GM23338 (cell line): Measurements from ENCODE around the gene CFAP92. TPM values are rescaled to one million over a fixed set of nuclear protein-coding genes. Genes with fewer than 3 reads are reported as not detected.

Experiments used
- ATAC-seq: fragments of 200-7000 bp; cut with Tn5 transposase; 3 replicates; pipeline ENCODE4 v1.9.1; 2020
- DNase-seq: peaks from one replicate; pipeline ENCODE4 v3.0.0-alpha.2; 2015; ENCODE audit warnings: low spot score
- H2AFZ ChIP-seq: fragments of 200-600 bp; sonication (generic); 2 replicates; pipeline ENCODE4 v1.8.0; 2016; ENCODE audit warnings: antibody characterized with exemption, mild to moderate bottlenecking, moderate library complexity
- H3F3A ChIP-seq: fragments of 200-600 bp; sonication (generic); replicated peaks from 2 replicates; pipeline ENCODE4 v1.8.0; 2017; ENCODE audit warnings: antibody characterized with exemption, mixed run types, low read depth
- H3K27ac ChIP-seq: fragments of 200-600 bp; sonication (generic); 2 replicates; pipeline ENCODE4 v1.6.1; 2016; ENCODE audit warnings: low read depth
- H3K27me3 ChIP-seq: fragments of 200-600 bp; sonication (generic); 2 replicates; pipeline ENCODE4 v1.8.0; 2016; ENCODE audit warnings: mild to moderate bottlenecking, mixed run types, moderate library complexity; ENCODE audit not compliant: insufficient read depth
- H3K36me3 ChIP-seq: fragments of 200-600 bp; sonication (generic); 2 replicates; pipeline ENCODE4 v1.8.0; 2016; ENCODE audit warnings: mild to moderate bottlenecking; ENCODE audit not compliant: insufficient read depth
- H3K4me1 ChIP-seq: fragments of 200-600 bp; sonication (generic); 2 replicates; pipeline ENCODE4 v1.8.0; 2016; ENCODE audit warnings: mild to moderate bottlenecking, moderate library complexity; ENCODE audit not compliant: insufficient read depth
- H3K4me2 ChIP-seq: fragments of 200-600 bp; sonication (generic); 2 replicates; pipeline ENCODE4 v1.7.1; 2017; ENCODE audit warnings: mixed run types
- H3K4me3 ChIP-seq: fragments of 200-600 bp; sonication (generic); 2 replicates; pipeline ENCODE4 v1.6.1; 2016; ENCODE audit warnings: mixed run types
- H3K79me2 ChIP-seq: fragments of 200-600 bp; sonication (generic); replicated peaks from 2 replicates; pipeline ENCODE4 v1.8.0; 2017; ENCODE audit warnings: mild to moderate bottlenecking; ENCODE audit not compliant: insufficient read depth
- H3K9me2 ChIP-seq: fragments of 200-600 bp; sonication (generic); 2 replicates; pipeline ENCODE4 v1.8.0; 2017; ENCODE audit not compliant: insufficient read depth
- H4K20me1 ChIP-seq: fragments of 200-600 bp; sonication (generic); replicated peaks from 2 replicates; pipeline ENCODE4 v1.8.0; 2017; ENCODE audit warnings: mild to moderate bottlenecking; ENCODE audit not compliant: insufficient read depth
- H3K27ac Mint-ChIP-seq: 2 replicates; pipeline ENCODE4 v1.8.0; 2020; ENCODE audit warnings: inconsistent platforms, mild to moderate bottlenecking, moderate library complexity, mixed read lengths
- H3K27me3 Mint-ChIP-seq: 3 replicates; pipeline ENCODE4 v1.8.0; 2022; ENCODE audit warnings: low read depth, mild to moderate bottlenecking, moderate library complexity, mixed read lengths, inconsistent platforms; ENCODE audit not compliant: insufficient read depth, poor library complexity
- H3K36me3 Mint-ChIP-seq: 3 replicates; pipeline ENCODE4 v1.8.0; 2021; ENCODE audit warnings: low read depth, mild to moderate bottlenecking, inconsistent platforms, moderate library complexity, mixed read lengths
- H3K4me1 Mint-ChIP-seq: 3 replicates; pipeline ENCODE4 v1.8.0; 2020; ENCODE audit warnings: mild to moderate bottlenecking, inconsistent platforms, mixed read lengths
- H3K4me3 Mint-ChIP-seq: 3 replicates; pipeline ENCODE4 v1.8.0; 2021; ENCODE audit warnings: moderate library complexity, mild to moderate bottlenecking, inconsistent platforms, mixed read lengths
- H3K9me3 Mint-ChIP-seq: 3 replicates; pipeline ENCODE4 v1.8.0; 2020; ENCODE audit warnings: moderate library complexity, mild to moderate bottlenecking, inconsistent platforms, mixed read lengths
- CREB1 ChIP-seq: fragments of 250-450 bp; sonication (Bioruptor Pico); IDR thresholded peaks from 2 replicates; pipeline ENCODE4 v1.5.0; 2020; ENCODE audit warnings: low read depth, mild to moderate bottlenecking, moderate library complexity
- EZH2 ChIP-seq: fragments of 200-600 bp; sonication (generic); IDR thresholded peaks from one replicate; pipeline ENCODE4 v1.8.0; 2017; ENCODE audit warnings: antibody characterized with exemption, mild to moderate bottlenecking, low read depth; ENCODE audit not compliant: unreplicated experiment
- EZH2phosphoT487 ChIP-seq: fragments of 200-600 bp; sonication (generic); IDR thresholded peaks from one replicate; pipeline ENCODE4 v1.8.1; 2018; ENCODE audit warnings: antibody characterized with exemption; ENCODE audit not compliant: unreplicated experiment
- NANOG ChIP-seq: IDR thresholded peaks from 2 replicates; pipeline ENCODE4 v1.6.1; 2016; ENCODE audit warnings: antibody characterized with exemption, borderline replicate concordance
- STAT1 ChIP-seq: IDR thresholded peaks from one replicate; pipeline ENCODE4 v1.6.1; 2016; ENCODE audit warnings: antibody characterized with exemption; ENCODE audit not compliant: unreplicated experiment
- ZNF114 ChIP-seq: fragments of 250-450 bp; sonication (Bioruptor Pico); IDR thresholded peaks from 2 replicates; pipeline ENCODE4 v1.5.0; 2020; ENCODE audit warnings: mild to moderate bottlenecking, moderate library complexity
- polyA plus RNA-seq: library from polyadenylated mRNA; unstranded; fragments of >200 nt; fragmentation: Nextera tagmentation; extraction: Ambion mirVana; gene quantifications from 2 replicates; pipeline ENCODE4 v1.2.1, GENCODE V29; 2016
- total RNA-seq: library from RNA; depleted of rRNA; stranded (reverse); fragments of >200 nt; shearing (Covaris generic); gene quantifications from 2 replicates; pipeline ENCODE4 v1.2.3, GENCODE V29; 2014
- TF ChIP-seq, protein P1 (sequence below): IDR thresholded peaks from one replicate; pipeline ENCODE4 v1.6.1; 2018; ENCODE audit warnings: antibody characterized with exemption; ENCODE audit not compliant: unreplicated experiment
- TF ChIP-seq, protein P2 (sequence below), 2 experiments: fragments of 200-600 bp in 1 of 2; sonication (generic) in 1 of 2; conservative IDR thresholded peaks; 2 replicates each; pipeline versions ENCODE4 v1.5.1 to v1.6.1; 2016 to 2017; ENCODE audit warnings: antibody characterized with exemption in 2 of 2, low read depth in 2 of 2, mild to moderate bottlenecking in 2 of 2, moderate library complexity in 1 of 2
- TF ChIP-seq, protein P3 (sequence below): fragments of 250-450 bp; sonication (Bioruptor Pico); IDR thresholded peaks from 2 replicates; pipeline ENCODE4 v1.5.0; 2020; ENCODE audit warnings: mild to moderate bottlenecking, moderate library complexity

CFAP92 gene
- total and polyA plus RNA-seq, 2 experiments from 2014 or later: 1.6 to 2.3 TPM

DNA sequence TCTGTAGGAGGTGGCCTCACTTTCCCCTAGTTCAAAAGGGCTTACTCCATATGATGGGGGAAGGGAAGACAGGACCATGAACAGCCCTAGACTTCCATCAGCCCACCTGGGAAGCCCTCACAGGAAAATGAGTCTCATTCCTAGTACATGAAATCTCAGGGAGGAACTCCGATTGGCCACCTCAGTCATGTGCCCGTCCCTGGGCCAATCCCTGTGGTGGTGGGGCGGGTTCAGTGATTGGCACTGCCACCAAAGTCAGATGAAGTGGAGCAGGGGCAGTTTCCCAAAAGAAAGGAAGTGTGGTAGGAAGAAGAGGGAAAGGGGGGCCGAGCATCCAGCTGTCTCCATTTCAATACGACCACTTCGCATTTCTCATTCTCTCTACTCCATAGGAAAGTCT is 40.8 kb upstream of the CFAP92 start (continued):
- TF ChIP-seq STAT1 (no peak), NANOG (no peak), EZH2phosphoT487 (no peak), ZNF114 (CRISPR knock-in tag) (no peak)
- TF ChIP-seq, protein P1, sequence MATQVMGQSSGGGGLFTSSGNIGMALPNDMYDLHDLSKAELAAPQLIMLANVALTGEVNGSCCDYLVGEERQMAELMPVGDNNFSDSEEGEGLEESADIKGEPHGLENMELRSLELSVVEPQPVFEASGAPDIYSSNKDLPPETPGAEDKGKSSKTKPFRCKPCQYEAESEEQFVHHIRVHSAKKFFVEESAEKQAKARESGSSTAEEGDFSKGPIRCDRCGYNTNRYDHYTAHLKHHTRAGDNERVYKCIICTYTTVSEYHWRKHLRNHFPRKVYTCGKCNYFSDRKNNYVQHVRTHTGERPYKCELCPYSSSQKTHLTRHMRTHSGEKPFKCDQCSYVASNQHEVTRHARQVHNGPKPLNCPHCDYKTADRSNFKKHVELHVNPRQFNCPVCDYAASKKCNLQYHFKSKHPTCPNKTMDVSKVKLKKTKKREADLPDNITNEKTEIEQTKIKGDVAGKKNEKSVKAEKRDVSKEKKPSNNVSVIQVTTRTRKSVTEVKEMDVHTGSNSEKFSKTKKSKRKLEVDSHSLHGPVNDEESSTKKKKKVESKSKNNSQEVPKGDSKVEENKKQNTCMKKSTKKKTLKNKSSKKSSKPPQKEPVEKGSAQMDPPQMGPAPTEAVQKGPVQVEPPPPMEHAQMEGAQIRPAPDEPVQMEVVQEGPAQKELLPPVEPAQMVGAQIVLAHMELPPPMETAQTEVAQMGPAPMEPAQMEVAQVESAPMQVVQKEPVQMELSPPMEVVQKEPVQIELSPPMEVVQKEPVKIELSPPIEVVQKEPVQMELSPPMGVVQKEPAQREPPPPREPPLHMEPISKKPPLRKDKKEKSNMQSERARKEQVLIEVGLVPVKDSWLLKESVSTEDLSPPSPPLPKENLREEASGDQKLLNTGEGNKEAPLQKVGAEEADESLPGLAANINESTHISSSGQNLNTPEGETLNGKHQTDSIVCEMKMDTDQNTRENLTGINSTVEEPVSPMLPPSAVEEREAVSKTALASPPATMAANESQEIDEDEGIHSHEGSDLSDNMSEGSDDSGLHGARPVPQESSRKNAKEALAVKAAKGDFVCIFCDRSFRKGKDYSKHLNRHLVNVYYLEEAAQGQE: no peak
- TF ChIP-seq, protein P2, sequence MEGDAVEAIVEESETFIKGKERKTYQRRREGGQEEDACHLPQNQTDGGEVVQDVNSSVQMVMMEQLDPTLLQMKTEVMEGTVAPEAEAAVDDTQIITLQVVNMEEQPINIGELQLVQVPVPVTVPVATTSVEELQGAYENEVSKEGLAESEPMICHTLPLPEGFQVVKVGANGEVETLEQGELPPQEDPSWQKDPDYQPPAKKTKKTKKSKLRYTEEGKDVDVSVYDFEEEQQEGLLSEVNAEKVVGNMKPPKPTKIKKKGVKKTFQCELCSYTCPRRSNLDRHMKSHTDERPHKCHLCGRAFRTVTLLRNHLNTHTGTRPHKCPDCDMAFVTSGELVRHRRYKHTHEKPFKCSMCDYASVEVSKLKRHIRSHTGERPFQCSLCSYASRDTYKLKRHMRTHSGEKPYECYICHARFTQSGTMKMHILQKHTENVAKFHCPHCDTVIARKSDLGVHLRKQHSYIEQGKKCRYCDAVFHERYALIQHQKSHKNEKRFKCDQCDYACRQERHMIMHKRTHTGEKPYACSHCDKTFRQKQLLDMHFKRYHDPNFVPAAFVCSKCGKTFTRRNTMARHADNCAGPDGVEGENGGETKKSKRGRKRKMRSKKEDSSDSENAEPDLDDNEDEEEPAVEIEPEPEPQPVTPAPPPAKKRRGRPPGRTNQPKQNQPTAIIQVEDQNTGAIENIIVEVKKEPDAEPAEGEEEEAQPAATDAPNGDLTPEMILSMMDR (conservative IDR thresholded peaks at IDR 0.05; ENCODE audit: low read depth in 2 of 2): no peak

DNA sequence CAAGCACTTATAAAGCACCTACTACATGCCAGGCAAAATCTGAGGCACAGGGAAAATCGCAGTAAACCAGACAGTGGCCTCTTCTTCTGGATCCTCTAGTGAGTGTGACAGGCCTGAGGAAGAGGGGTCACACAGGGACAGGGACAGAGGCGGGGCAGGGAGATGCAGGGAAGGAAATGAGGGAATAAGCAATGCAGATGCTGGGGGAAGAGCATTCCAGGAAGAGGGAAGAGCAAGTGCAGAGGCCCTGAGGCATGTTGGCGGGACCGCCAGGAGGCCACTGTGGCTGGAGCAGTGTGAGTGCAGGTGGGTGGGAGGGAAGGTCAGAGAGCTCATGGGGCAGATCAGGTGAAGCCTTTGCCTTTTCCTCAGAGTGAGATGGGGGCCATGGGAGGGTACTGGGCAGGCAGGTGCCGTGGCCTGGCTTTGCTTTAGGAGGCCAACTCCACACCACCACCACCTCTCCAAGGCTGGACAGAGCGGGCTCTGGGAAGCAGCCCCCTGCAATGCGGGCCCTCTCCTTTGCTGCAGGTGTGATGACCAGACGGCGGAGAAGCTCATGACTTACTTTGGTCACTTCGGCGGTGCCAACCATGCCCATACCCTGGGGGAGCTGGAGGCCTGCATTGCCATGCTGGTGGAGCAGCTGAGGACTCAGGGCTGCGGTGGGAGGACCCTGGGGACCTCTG is 39.9 kb upstream of the CFAP92 start:
- no peaks in the 10 kb centered on the region for H3K36me3 ChIP-seq
- H4K20me1 ChIP-seq: no peaks in the 10 kb centered on the region
- H3K27me3 ChIP-seq: no peaks in the 10 kb centered on the region
- H3K4me1 ChIP-seq: no peaks in the 10 kb centered on the region; the same call in 1 of the 2 replicates
- H3F3A ChIP-seq: no peaks in the 10 kb centered on the region
- Mint-ChIP-seq H3K27me3 (peaks cover 9% of the 10 kb centered on the region), H3K4me3 (no peak overlapping the region), H3K27ac (no peak overlapping the region), H3K9me3 (0 out of 3 replicates have a peak, but pooled peaks cover 3% of the 10 kb centered on the region), H3K36me3 (no peaks in the 10 kb centered on the region), H3K4me1 (peaks cover 8% of the 10 kb centered on the region)
- no peak overlapping the region for H3K27ac ChIP-seq
- no peaks in the 10 kb centered on the region for H3K9me2 ChIP-seq
- DNase-seq (no peak), ATAC-seq (no peak)
- no peaks in the 10 kb centered on the region for H3K79me2 ChIP-seq
- no peak overlapping the region for H3K4me3 ChIP-seq
- H3K4me2 ChIP-seq: no peak overlapping the region
- no peak overlapping the region; the same call in 1 of the 2 replicates for H2AFZ ChIP-seq
- no peak for TF ChIP-seq NANOG
- TF ChIP-seq, protein P3, sequence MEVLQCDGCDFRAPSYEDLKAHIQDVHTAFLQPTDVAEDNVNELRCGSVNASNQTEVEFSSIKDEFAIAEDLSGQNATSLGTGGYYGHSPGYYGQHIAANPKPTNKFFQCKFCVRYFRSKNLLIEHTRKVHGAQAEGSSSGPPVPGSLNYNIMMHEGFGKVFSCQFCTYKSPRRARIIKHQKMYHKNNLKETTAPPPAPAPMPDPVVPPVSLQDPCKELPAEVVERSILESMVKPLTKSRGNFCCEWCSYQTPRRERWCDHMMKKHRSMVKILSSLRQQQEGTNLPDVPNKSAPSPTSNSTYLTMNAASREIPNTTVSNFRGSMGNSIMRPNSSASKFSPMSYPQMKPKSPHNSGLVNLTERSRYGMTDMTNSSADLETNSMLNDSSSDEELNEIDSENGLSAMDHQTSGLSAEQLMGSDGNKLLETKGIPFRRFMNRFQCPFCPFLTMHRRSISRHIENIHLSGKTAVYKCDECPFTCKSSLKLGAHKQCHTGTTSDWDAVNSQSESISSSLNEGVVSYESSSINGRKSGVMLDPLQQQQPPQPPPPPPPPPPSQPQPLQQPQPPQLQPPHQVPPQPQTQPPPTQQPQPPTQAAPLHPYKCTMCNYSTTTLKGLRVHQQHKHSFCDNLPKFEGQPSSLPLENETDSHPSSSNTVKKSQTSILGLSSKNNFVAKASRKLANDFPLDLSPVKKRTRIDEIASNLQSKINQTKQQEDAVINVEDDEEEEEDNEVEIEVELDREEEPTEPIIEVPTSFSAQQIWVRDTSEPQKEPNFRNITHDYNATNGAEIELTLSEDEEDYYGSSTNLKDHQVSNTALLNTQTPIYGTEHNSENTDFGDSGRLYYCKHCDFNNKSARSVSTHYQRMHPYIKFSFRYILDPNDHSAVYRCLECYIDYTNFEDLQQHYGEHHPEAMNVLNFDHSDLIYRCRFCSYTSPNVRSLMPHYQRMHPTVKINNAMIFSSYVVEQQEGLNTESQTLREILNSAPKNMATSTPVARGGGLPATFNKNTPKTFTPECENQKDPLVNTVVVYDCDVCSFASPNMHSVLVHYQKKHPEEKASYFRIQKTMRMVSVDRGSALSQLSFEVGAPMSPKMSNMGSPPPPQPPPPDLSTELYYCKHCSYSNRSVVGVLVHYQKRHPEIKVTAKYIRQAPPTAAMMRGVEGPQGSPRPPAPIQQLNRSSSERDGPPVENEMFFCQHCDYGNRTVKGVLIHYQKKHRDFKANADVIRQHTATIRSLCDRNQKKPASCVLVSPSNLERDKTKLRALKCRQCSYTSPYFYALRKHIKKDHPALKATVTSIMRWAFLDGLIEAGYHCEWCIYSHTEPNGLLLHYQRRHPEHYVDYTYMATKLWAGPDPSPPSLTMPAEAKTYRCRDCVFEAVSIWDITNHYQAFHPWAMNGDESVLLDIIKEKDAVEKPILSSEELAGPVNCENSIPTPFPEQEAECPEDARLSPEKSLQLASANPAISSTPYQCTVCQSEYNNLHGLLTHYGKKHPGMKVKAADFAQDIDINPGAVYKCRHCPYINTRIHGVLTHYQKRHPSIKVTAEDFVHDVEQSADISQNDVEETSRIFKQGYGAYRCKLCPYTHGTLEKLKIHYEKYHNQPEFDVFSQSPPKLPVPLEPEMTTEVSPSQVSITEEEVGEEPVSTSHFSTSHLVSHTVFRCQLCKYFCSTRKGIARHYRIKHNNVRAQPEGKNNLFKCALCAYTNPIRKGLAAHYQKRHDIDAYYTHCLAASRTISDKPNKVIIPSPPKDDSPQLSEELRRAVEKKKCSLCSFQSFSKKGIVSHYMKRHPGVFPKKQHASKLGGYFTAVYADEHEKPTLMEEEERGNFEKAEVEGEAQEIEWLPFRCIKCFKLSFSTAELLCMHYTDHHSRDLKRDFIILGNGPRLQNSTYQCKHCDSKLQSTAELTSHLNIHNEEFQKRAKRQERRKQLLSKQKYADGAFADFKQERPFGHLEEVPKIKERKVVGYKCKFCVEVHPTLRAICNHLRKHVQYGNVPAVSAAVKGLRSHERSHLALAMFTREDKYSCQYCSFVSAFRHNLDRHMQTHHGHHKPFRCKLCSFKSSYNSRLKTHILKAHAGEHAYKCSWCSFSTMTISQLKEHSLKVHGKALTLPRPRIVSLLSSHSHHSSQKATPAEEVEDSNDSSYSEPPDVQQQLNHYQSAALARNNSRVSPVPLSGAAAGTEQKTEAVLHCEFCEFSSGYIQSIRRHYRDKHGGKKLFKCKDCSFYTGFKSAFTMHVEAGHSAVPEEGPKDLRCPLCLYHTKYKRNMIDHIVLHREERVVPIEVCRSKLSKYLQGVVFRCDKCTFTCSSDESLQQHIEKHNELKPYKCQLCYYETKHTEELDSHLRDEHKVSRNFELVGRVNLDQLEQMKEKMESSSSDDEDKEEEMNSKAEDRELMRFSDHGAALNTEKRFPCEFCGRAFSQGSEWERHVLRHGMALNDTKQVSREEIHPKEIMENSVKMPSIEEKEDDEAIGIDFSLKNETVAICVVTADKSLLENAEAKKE (CRISPR knock-in tag): no peak
- no peak for TF ChIP-seq CREB1 (CRISPR knock-in tag)
- TF ChIP-seq, protein P1: no peak
- no peak for TF ChIP-seq EZH2
